Stimulated activated CD4-positive, alpha-beta T cell treated with anti-CD3 and anti-CD28 coated beads, Interleukin-2, amount 100 ng/mL, for 4 hours (primary cell): Measurements from ENCODE around the gene AGBL2.
"Not testable (repeated sequence)": the region's sequence is repeated elsewhere in the genome, so short reads cannot be mapped to it uniquely, and the experiment has no call there.

Experiments used
- DNase-seq: peaks from one replicate; pipeline ENCODE4 v3.0.0-alpha.2; 2020; ENCODE audit warnings: low read depth

The AGBL2 gene, protein sequence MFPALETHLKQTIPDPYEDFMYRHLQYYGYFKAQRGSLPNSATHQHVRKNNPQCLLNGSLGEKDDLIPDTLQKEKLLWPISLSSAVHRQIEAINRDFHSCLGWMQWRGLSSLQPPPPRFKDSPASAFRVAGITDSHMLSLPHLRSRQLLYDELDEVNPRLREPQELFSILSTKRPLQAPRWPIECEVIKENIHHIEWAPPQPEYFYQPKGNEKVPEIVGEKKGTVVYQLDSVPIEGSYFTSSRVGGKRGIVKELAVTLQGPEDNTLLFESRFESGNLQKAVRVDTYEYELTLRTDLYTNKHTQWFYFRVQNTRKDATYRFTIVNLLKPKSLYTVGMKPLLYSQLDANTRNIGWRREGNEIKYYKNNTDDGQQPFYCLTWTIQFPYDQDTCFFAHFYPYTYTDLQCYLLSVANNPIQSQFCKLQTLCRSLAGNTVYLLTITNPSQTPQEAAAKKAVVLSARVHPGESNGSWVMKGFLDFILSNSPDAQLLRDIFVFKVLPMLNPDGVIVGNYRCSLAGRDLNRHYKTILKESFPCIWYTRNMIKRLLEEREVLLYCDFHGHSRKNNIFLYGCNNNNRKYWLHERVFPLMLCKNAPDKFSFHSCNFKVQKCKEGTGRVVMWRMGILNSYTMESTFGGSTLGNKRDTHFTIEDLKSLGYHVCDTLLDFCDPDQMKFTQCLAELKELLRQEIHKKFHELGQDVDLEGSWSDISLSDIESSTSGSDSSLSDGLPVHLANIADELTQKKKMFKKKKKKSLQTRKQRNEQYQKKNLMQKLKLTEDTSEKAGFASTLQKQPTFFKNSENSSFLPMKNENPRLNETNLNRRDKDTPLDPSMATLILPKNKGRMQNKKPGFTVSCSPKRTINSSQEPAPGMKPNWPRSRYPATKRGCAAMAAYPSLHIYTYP

GRCh38 chr11:47715082-47715669 lies at the start of gene AGBL2:
Gene AGBL2 (minus strand): TSS chr11:47715369. CDS start chr11:47714650, 719 bp downstream.
- peak; percentile 70 for DNase-seq

- not testable (repeated sequence) for DNase-seq
These were observed 44.1 kb upstream of the AGBL2 start for GRCh38 chr11:47759291-47759690.

- no peak for DNase-seq
These were observed 41.0 kb upstream of the AGBL2 start for GRCh38 chr11:47756208-47756607.

DNA sequence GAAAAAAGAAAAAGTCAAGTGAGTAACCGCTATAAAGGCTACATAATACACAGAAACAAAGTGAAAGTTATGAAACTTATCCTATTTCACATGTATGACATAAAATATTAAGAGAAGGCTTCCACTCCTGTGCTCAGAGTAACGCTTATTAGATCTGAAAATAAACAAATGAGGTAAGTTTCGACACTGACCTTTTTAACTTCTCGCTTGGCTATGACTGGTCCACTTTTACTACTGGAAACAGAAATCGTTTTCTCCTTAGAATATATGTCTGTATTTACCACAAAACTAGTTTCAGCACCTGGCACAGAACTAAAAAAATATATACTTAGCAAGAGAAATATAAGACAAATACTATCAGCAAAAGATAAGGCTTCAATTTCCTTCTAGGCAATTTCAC lies 35.6 kb upstream of the AGBL2 start:
- no peak for DNase-seq

GRCh38 chr11:47742494-47742893 lies 27.3 kb upstream of the AGBL2 start:
- not testable (repeated sequence) for DNase-seq

- not testable (repeated sequence) for DNase-seq
These were observed 22.6 kb upstream of the AGBL2 start for GRCh38 chr11:47737817-47738216.

DNA sequence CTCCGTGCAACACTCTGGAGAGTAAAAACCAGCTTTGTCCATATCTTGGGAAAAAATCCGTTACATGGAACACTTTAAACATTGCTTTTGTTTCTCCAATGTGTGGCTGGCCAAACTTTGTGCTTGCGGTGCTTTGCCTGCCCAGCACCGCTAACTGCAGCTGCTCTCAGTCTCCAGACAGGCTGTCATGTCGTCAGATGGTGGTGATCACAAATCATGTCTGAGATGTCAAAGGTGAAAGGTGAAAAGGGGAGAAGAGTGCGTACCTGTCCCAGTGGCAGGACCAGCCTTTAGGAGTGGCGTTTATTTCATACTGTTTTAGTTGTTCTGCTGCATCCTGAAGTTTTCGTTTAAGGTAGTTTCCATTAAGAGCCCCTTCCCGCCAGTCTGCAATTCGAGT lies 17.1 kb upstream of the AGBL2 start:
- no peak for DNase-seq

DNA sequence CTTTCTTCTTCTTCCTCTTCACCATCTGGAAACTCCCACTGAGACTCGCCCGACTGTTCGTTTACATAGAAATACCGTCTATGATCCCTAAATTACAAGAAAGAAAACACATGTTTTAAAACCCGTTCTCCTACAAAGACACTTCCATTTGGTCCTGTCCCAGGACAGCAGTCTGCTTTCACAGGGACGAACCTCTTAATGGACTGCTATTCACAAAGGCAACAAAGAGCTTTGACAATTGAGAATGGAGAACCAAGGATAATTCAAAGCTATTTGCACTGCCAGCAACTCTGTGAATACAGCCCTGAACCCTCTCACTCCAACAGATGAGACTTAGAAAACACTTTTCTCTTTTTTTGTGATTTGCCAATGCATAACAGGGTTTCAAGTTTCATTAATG lies 16.3 kb upstream of the AGBL2 start:
- no peak for DNase-seq

- no peak for DNase-seq
These were observed 11.8 kb upstream of the AGBL2 start for GRCh38 chr11:47726878-47727514.

DNA sequence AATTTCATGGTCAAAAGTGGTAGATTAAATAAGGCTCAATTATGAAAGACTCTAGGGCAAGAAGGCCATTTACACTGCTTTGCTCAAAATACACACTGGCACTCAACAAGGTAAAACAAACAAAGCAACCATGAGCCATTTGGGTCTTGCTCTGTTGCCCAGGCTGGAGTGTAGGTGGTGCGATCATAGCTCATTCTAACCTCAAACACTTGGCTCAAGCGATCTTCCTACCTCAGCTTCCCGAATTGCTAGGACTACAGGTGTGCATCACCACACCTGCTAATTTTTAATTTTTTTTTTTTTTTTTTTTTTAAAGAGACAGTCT lies 10.9 kb upstream of the AGBL2 start:
- no peak for DNase-seq

DNA sequence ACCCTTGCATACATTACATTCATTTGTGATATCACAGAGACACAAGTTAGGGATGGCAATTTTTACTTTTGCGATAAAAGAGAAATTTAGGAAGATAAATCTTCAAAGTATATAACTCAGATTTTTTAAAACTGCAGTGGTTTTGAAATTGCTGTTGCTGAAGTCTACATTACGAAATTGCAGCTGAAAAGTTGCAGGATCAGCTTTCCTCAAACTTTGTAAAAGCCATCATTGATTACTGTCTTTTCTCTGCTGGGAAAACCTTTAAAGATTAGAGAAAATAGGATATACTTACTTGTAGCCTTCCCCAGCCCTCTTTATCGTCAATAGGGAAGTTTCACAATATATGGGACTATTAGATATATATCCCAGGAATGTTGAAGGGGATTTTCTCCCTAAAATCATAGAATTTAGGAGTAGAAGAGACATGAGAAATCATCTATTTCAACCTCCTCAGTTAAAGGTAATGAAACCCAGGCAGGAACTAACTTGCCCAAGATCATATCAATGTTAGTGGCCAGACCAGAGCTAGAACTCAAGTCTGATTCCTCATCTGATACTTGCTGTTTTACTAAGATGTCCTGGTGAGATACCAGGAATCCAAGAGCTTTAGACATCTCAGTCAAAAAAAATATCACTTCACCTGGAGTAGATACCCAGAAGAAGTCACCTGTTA lies 10.4 kb upstream of the AGBL2 start:
- DNase-seq = no peak

DNA sequence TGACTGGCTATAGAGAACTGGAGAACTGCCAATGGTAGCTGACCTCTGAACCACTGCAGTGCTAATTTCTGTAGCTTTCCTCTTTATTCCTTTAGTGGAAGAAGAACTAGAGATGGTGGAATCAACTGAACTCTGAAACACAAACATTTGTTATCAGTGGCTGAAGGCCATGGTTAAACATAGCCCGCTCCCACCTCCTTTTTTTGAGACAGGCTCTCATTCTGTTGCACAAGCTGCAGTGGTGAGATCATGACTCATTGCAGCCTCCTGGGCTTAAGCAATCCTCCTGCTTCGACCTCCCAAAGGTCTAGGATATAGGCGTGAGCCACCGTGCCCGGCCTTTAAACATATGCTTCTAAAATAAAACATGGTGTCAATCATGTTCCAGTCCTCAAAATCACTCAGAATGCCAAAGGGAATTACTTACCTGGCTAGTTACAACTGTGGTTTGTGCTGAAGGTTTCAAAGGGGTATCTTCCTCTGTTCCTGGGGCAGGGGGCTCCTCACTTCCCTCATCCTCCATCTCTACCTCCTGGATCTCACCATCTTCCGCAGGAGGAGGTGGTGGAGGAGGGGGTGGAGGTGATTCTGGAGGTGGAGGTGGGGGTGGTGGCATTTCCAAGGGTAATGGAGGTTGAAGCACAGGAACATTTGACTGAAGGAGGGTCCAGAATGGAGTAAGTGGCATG lies 9.0 kb upstream of the AGBL2 start:
- DNase-seq = no peak

GRCh38 chr11:47723041-47723440 lies 7.9 kb upstream of the AGBL2 start:
- no peak for DNase-seq

GRCh38 chr11:47720651-47721050 lies 5.5 kb upstream of the AGBL2 start:
- no peak for DNase-seq

DNA sequence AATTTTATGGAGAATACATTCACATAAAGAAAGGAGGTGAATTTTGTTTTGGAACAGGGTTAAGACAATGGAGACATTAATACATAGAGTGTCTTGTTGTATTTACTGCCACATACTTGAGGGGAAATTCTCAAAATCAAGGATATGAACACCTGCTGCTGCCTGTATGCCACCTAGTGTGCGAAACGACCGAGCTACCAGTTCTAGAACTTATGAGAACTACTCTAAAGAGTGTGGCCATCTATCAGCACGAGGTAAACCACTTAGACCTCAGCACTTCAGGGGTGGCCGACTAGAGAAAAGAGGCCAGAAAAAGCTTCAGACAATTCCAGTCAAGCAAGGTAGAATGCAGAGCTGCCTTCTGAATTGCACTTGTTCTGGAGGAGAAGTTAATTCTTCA lies 1.5 kb upstream of the AGBL2 start:
- no peak for DNase-seq

DNA sequence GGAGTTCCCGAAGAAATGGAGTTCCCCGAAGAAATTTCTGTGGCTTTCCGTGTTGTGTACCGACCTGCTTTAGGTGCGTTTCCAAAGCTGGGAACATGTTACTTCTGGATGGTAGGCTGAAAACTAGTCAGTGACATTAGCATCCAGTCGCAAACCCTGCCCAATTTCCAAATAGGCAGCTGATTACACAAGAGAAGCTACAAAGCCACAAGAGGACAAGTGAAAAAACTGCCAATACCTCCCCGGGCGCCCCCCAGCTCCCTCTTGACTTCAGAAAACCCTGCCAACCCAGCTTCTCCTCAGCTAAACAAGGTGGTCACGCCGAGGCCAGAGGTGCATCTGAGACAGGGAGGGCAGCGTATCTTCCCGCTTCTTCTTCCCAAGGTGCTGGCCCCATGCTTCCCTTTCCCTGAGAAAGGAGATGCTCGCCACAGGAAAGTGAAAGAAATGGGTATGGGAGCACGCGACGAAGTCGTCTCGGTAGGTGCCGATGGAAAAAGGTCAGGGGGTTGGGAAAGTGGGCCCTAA lies 551 bp downstream of the AGBL2 start:
- no peak for DNase-seq

DNA sequence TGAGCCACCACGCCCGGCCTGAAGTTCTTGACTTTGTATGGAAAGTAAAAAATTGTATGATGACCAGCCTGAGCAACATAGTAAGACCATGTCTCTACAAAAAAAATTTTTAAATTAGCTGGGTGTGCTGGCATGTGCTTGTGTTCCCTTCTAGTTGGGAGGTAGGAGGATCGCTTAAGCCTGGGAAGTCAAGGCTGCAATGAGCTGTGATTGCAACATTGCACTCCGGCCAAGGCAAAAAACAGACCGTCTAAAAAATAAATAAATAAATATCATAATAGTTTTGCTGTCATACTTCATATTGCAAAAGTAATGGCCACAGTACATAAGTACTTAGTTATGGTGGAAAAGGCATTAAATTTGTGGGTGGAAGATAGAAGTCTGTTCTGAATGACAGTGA lies 3.4 kb downstream of the AGBL2 start:
- no peak for DNase-seq

DNA sequence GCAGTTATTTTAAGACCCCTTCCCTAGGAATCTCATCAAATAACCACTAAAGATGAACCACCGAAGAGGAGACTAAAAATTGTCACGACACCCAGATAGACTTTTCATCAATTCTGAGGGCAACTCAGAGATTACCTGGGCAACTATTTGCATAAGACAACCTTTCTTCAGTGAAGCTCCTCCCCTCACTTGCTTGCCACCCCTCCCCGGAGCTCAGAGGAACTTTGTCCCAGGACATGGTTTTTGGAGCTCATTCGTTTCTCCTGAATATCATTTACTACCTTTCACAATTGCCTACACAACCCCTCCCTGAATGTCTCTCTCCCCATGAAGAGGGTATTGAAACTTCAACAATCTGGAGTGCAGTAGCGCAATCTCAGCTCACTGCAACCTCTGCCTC lies 3.9 kb downstream of the AGBL2 start:
- DNase-seq = no peak

DNA sequence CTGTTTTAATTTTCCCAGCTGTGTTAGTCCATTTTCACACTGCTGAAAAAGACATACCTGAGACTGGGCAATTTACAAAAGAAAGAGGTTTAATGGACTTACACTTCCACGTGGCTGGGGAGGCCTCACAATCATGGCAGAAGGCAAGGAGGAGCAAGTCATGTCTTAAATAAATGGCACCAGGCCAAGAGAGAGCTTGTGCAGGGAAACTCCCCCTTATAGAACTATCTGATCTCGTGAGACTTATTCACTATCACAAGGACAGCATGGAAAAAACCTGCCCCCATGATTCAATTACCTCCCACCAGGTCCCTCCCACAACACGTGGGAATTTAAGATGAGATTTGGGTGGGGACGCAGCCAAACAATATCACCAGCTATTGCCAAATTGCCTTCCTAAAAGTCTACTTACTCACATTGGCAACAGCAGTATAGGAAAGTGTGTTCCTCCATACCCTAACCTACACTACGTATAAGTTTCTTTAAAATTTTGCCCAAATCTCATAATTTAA lies 7.8 kb downstream of the AGBL2 start:
- not testable (repeated sequence) for DNase-seq

DNA sequence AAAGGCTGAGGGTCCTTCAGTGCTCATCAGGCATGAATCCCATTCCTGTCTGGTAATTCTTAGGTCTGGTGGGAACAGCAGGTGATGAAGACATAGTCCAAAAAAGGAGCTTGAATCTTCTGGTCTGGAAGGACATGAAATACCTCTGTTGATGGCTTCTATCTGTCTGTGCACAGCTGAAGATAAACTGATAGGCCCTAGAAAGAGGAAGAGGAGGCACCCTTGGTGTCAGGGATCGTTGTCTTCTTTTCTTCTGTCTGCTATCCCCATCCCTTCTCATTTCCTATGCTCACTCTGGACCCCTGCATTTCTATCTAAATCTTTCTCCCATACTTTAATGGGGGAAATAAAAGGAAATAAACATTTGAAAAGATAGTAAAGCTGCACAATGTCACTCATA lies 9.4 kb downstream of the AGBL2 start:
- no peak for DNase-seq

GRCh38 chr11:47691979-47692378 lies 23.2 kb downstream of the AGBL2 start:
- DNase-seq = no peak
